Activated effector memory CD4-positive, alpha-beta T cell treated with anti-CD3 and anti-CD28 coated beads, Interleukin-2, amount 50 U/mL, for 16 hours (primary cell): Measurements from ENCODE around the gene RPS19BP1.
A peak's percentile ranks its signal among the peaks of the same experiment; 100 is the strongest.
"Not testable (repeated sequence)": the region's sequence is repeated elsewhere in the genome, so short reads cannot be mapped to it uniquely, and the experiment has no call there.

Experiments used
- DNase-seq: peaks from one replicate; pipeline ENCODE4 v3.0.0-alpha.2; 2020

The RPS19BP1 gene

GRCh38 chr22:39527481-39527961 lies 5.0 kb downstream of the RPS19BP1 start:
- DNase-seq: no peak

- peak; percentile 75 for DNase-seq
These were observed 5.8 kb downstream of the RPS19BP1 start for GRCh38 chr22:39526736-39527171.

GRCh38 chr22:39525658-39525975 lies 6.9 kb downstream of the RPS19BP1 start:
- no peak for DNase-seq

- no peak for DNase-seq
These were observed 7.5 kb downstream of the RPS19BP1 start for GRCh38 chr22:39524753-39525657.

- DNase-seq: no peak
These were observed 8.3 kb downstream of the RPS19BP1 start for GRCh38 chr22:39524089-39524752.

GRCh38 chr22:39522567-39523300 lies 9.8 kb downstream of the RPS19BP1 start:
- DNase-seq: no peak

DNA sequence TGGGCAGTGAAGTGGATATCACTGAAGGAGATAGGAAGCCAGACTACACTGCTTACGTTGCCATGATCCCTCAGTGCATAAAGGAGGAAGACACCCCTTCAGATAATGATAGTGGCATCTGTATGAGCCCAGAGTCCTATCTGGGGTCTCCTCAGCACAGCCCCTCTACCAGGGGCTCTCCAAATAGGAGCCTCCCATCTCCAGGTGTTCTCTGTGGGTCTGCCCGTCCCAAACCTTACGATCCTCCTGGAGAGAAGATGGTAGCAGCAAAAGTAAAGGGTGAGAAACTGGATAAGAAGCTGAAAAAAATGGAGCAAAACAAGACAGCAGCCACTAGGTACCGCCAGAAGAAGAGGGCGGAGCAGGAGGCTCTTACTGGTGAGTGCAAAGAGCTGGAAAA lies 10.5 kb downstream of the RPS19BP1 start:
- DNase-seq: not testable (repeated sequence)

- not testable (repeated sequence) for DNase-seq
These were observed 11.3 kb downstream of the RPS19BP1 start for GRCh38 chr22:39521106-39521885.

- DNase-seq: peak; percentile 97
These were observed 12.1 kb downstream of the RPS19BP1 start, which contains the start of gene ATF4 for GRCh38 chr22:39520226-39521105. ATF4 (plus strand) TSS chr22:39520562; CDS start chr22:39521446, 884 bp downstream.

GRCh38 chr22:39519681-39520225 lies 12.8 kb downstream of the RPS19BP1 start:
- peak; percentile 98 for DNase-seq

DNA sequence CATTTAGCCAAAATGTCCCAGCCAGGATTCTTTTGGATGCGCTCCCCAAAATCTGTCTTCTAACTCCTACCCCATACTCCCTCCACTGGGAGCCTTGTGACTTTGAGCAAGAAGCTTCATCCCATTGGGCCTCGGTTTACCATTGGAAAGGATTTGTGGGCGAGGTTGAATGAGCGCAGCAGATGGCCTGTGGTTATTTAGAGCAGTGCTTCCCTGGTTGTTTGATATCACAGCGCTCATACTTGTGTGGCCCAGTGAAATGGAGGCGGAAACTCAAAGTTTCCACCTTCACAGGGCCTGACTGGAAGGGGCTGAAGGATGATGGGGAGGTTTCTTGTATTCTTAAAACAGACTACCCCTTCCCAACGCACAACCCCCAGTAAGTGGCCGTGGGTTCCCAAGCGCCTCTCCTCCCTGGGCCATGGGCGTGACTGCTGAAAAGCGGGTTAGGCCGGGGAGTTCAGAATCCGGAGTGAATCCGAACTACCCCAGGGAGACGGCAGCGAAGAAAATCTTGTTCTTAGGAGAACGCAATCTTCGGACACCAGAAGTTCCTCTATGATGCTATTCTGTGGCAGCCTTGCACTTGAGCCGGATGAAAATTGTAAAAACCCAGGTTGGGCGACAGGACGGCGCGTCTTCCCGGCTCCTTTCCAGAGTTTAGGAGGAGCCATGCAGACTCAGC lies 13.4 kb downstream of the RPS19BP1 start:
- no peak for DNase-seq

- no peak for DNase-seq
These were observed 14.3 kb downstream of the RPS19BP1 start for GRCh38 chr22:39518144-39518786.

DNA sequence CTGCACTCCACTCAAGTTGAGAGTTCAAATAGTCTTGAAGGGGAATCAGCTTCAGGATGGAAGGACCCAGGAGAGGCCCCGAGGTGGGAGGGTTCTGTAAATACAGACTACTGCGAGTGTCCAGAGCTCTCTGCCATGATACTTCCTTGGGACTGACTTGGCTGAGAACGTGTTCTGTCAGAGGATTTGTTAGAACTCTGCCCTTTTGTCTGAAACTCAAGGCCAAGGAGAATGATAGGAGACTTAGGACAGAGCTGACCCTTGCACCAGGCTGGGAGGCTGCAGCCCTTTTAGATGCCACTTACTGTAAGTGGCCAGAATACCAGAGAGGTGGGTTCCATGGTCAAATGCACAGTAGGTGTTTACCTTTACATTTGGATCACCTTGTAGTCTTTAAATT lies 15.1 kb downstream of the RPS19BP1 start:
- no peak for DNase-seq

GRCh38 chr22:39515266-39516050 lies 17.1 kb downstream of the RPS19BP1 start:
- DNase-seq: no peak

DNA sequence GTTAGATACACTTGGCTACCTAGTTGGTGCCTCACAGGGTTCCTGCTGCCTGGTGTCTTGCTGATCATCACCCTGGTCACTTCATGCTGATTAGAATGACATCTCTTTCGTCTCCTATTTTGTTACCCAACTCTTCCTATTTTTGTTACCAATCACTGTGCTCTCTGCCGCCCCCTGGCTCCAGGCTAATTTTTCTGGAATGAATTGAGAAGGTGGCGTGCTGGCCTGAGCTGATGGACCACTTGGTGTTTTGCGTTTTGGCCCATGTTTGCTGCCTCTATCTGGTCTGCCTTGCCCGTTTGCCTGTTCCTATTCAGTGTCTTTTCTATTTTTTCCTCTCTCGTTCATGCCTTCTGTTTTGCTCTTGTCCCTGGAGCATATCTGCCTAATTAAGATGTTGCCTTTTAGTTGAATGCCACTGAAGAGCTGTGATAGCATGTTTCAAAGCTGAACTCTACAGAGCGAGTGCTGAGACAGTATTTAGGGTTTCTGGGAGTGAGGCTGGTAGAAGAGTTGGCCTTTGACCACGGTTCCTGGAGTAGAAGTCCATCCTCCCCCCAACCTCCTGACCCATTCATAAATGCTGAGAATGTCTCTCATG lies 18.1 kb downstream of the RPS19BP1 start:
- peak; percentile 81 for DNase-seq

DNA sequence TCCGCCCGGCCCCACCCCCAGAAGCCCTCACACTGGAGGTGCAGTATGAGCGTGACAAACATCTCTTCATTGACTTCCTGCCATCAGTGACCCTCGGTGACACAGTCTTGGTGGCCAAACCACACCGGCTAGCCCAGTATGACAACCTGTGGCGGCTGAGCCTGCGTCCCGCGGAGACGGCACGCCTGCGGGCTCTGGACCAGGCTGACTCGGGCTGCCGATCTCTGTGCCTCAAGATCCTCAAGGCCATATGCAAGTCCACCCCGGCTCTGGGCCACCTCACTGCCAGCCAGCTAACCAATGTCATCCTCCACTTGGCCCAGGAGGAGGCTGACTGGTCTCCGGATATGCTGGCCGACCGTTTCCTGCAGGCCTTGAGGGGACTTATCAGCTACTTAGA lies 18.8 kb downstream of the RPS19BP1 start:
- no peak for DNase-seq

GRCh38 chr22:39512026-39512425 lies 20.5 kb downstream of the RPS19BP1 start:
- DNase-seq: no peak

GRCh38 chr22:39511226-39511625 lies 21.3 kb downstream of the RPS19BP1 start:
- DNase-seq: no peak
